Measurements from ENCODE around the gene WWP2.
"Not testable (repeated sequence)": the region's sequence is repeated elsewhere in the genome, so short reads cannot be mapped to it uniquely, and the experiment has no call there.

The WWP2 gene

GRCh38 chr16:69763599-69763942 is 1.4 kb downstream of the WWP2 start:
- DNase-seq (ENCODE audit: insufficient read length, low spot score) (no peak), FAIRE-seq (no peak)
- no peak for TF ChIP-seq POLR2A (IDR thresholded peaks at IDR 0.05; ENCODE audit: low read depth, low read length)

- no peak for DNase-seq (ENCODE audit: insufficient read length, low spot score)
- no peak for FAIRE-seq
- TF ChIP-seq POLR2A (IDR thresholded peaks at IDR 0.05; ENCODE audit: low read depth, low read length), result no peak
Observed at GRCh38 chr16:69767459-69768229, 5.5 kb downstream of the WWP2 start.

- DNase-seq (ENCODE audit: insufficient read length, low spot score) (no peak), FAIRE-seq (no peak)
- no peak for TF ChIP-seq POLR2A (IDR thresholded peaks at IDR 0.05; ENCODE audit: low read depth, low read length)
Observed at GRCh38 chr16:69768666-69769065, 6.5 kb downstream of the WWP2 start.

- DNase-seq (ENCODE audit: insufficient read length, low spot score) (no peak), FAIRE-seq (no peak)
- no peak for TF ChIP-seq POLR2A (IDR thresholded peaks at IDR 0.05; ENCODE audit: low read depth, low read length)
Observed at GRCh38 chr16:69769404-69769803, 7.3 kb downstream of the WWP2 start.

- FAIRE-seq, result no peak
- TF ChIP-seq POLR2A (IDR thresholded peaks at IDR 0.05; ENCODE audit: low read depth, low read length), result no peak
Observed at GRCh38 chr16:69771651-69771967, 9.5 kb downstream of the WWP2 start.

GRCh38 chr16:69773260-69773947 is 11.3 kb downstream of the WWP2 start:
- no peak for DNase-seq (ENCODE audit: insufficient read length, low spot score)
- no peak for FAIRE-seq
- no peak for TF ChIP-seq POLR2A (IDR thresholded peaks at IDR 0.05; ENCODE audit: low read depth, low read length)

More at GRCh38 chr16:69771651-69771967, 9.5 kb downstream of the WWP2 start:
- no peak for DNase-seq (ENCODE audit: insufficient read length, low spot score)

- no peak for DNase-seq (ENCODE audit: insufficient read length, low spot score)
- no peak for FAIRE-seq
- TF ChIP-seq POLR2A (IDR thresholded peaks at IDR 0.05; ENCODE audit: low read depth, low read length), result no peak
Observed at GRCh38 chr16:69775563-69775962, 13.4 kb downstream of the WWP2 start.

- no peak for TF ChIP-seq POLR2A (IDR thresholded peaks at IDR 0.05; ENCODE audit: low read depth, low read length)
- no peak for DNase-seq (ENCODE audit: insufficient read length, low spot score)
Observed at GRCh38 chr16:69779724-69780123, 17.6 kb downstream of the WWP2 start.

GRCh38 chr16:69781118-69781517 is 19.0 kb downstream of the WWP2 start:
- TF ChIP-seq POLR2A (IDR thresholded peaks at IDR 0.05; ENCODE audit: low read depth, low read length), result no peak
- DNase-seq (ENCODE audit: insufficient read length, low spot score), result no peak
- FAIRE-seq, result no peak

More at GRCh38 chr16:69779724-69780123, 17.6 kb downstream of the WWP2 start:
- no peak for FAIRE-seq

GRCh38 chr16:69784586-69784985 is 22.5 kb downstream of the WWP2 start:
- DNase-seq (ENCODE audit: insufficient read length, low spot score), result no peak
- no peak for FAIRE-seq
- no peak for TF ChIP-seq POLR2A (IDR thresholded peaks at IDR 0.05; ENCODE audit: low read depth, low read length)

- no peak for DNase-seq (ENCODE audit: insufficient read length, low spot score)
- no peak for FAIRE-seq
- TF ChIP-seq POLR2A (IDR thresholded peaks at IDR 0.05; ENCODE audit: low read depth, low read length), result no peak
Observed at GRCh38 chr16:69787883-69788282, 25.8 kb downstream of the WWP2 start.

GRCh38 chr16:69791391-69791847 is 29.3 kb downstream of the WWP2 start:
- not testable (repeated sequence) for DNase-seq (ENCODE audit: insufficient read length, low spot score); FAIRE-seq

- DNase-seq (ENCODE audit: insufficient read length, low spot score) (no peak), FAIRE-seq (no peak)
- no peak for TF ChIP-seq POLR2A (IDR thresholded peaks at IDR 0.05; ENCODE audit: low read depth, low read length)
Observed at GRCh38 chr16:69793526-69793925, 31.4 kb downstream of the WWP2 start.

GRCh38 chr16:69794486-69794885 is 32.4 kb downstream of the WWP2 start:
- DNase-seq (ENCODE audit: insufficient read length, low spot score) (no peak), FAIRE-seq (no peak)
- no peak for TF ChIP-seq POLR2A (IDR thresholded peaks at IDR 0.05; ENCODE audit: low read depth, low read length)
